RWPE2 (cell line): ENCODE measurements around the gene IL9.

Experiments used
- ATAC-seq: fragments of 200-7000 bp; cut with Tn5 transposase; 3 replicates; pipeline ENCODE4 v1.9.1; 2021; ENCODE audit warnings: low read depth
- DNase-seq: peaks from one replicate; pipeline ENCODE4 v3.0.0-alpha.2; 2020; ENCODE audit warnings: low spot score
- H3K27ac ChIP-seq: fragments of 450-650 bp; 2 replicates; pipeline ENCODE4 v1.5.1; 2017; ENCODE audit warnings: mild to moderate bottlenecking; ENCODE audit not compliant: poor library complexity, severe bottlenecking
- H3K27me3 ChIP-seq: fragments of 250-450 bp; sonication (Bioruptor Pico); 2 replicates; pipeline ENCODE4 v1.5.1; 2021; ENCODE audit warnings: mild to moderate bottlenecking, moderate library complexity; ENCODE audit not compliant: insufficient read depth, poor library complexity, severe bottlenecking
- H3K36me3 ChIP-seq: fragments of 250-450 bp; sonication (Bioruptor Pico); 2 replicates; pipeline ENCODE4 v1.5.1; 2020; ENCODE audit warnings: low read depth, mild to moderate bottlenecking, moderate library complexity
- H3K4me1 ChIP-seq: fragments of 250-450 bp; sonication (Bioruptor Pico); 2 replicates; pipeline ENCODE4 v1.5.1; 2021; ENCODE audit warnings: mild to moderate bottlenecking, moderate library complexity; ENCODE audit not compliant: insufficient read depth, poor library complexity, severe bottlenecking
- H3K4me3 ChIP-seq: fragments of 250-450 bp; sonication (Bioruptor Pico); 2 replicates; pipeline ENCODE4 v1.5.1; 2021; ENCODE audit warnings: mild to moderate bottlenecking, moderate library complexity; ENCODE audit not compliant: severe bottlenecking
- H3K9me3 ChIP-seq: fragments of 250-450 bp; sonication (Bioruptor Pico); 2 replicates; pipeline ENCODE4 v1.5.1; 2021; ENCODE audit warnings: mild to moderate bottlenecking, moderate library complexity; ENCODE audit not compliant: severe bottlenecking
- TF ChIP-seq, protein P1 (sequence below): fragments of 450-650 bp; IDR thresholded peaks from one replicate; pipeline ENCODE4 v1.5.1; 2017; ENCODE audit warnings: mild to moderate bottlenecking, moderate library complexity; ENCODE audit not compliant: poor library complexity, severe bottlenecking

IL9 gene

DNA sequence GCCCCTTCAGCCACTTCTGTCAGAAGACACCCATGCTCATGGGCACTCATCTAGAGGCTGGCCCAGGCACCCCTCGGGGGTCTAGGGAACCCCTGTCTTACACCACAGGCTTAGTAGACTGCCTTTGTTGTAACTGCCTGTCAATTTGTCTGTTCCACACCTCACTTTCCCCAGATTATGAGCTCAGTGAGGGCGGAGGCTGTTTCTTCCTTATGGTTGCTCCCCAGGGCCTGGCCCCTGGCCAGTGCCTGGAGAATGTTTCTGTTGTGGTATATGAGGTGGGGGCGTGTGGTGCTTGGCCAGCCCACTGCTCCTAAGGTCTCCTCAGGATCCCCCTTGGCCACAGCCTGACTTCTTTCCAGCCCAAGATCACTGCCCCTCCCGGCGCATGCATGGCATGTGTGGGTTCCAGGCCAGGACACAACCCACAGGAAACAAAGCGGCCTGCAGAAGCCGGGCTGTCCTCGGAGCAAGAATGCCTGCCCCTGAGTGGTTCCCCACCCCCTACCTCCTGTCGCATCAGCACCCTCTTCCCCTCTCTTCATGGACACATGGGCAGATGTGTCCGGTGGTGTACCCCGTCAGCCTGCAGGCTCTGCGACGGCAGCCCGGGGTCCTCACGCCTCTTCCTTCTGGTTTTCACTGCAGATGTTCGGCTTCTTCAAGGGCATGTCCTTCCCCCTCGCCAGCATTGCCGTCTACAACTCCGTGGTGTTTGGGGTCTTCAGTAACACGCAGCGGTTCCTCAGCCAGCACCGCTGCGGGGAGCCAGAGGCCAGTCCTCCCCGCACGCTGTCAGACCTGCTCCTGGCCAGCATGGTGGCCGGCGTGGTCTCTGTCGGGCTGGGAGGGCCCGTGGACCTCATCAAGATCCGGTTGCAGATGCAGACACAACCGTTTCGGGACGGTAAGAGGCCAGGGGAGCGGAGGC, 43.5 kb downstream of the IL9 start:
- DNase-seq, result peak; percentile 51
- TF ChIP-seq, protein P1, sequence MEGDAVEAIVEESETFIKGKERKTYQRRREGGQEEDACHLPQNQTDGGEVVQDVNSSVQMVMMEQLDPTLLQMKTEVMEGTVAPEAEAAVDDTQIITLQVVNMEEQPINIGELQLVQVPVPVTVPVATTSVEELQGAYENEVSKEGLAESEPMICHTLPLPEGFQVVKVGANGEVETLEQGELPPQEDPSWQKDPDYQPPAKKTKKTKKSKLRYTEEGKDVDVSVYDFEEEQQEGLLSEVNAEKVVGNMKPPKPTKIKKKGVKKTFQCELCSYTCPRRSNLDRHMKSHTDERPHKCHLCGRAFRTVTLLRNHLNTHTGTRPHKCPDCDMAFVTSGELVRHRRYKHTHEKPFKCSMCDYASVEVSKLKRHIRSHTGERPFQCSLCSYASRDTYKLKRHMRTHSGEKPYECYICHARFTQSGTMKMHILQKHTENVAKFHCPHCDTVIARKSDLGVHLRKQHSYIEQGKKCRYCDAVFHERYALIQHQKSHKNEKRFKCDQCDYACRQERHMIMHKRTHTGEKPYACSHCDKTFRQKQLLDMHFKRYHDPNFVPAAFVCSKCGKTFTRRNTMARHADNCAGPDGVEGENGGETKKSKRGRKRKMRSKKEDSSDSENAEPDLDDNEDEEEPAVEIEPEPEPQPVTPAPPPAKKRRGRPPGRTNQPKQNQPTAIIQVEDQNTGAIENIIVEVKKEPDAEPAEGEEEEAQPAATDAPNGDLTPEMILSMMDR, result no peak
- Histone ChIP-seq H3K36me3 (no peaks in the 10 kb centered on the region), H3K9me3 (no peaks in the 10 kb centered on the region), H3K27ac (no peak overlapping the region), H3K27me3 (no peaks in the 10 kb centered on the region), H3K4me3 (no peak overlapping the region), H3K4me1 (no peaks in the 10 kb centered on the region)
- no peak for ATAC-seq

DNA sequence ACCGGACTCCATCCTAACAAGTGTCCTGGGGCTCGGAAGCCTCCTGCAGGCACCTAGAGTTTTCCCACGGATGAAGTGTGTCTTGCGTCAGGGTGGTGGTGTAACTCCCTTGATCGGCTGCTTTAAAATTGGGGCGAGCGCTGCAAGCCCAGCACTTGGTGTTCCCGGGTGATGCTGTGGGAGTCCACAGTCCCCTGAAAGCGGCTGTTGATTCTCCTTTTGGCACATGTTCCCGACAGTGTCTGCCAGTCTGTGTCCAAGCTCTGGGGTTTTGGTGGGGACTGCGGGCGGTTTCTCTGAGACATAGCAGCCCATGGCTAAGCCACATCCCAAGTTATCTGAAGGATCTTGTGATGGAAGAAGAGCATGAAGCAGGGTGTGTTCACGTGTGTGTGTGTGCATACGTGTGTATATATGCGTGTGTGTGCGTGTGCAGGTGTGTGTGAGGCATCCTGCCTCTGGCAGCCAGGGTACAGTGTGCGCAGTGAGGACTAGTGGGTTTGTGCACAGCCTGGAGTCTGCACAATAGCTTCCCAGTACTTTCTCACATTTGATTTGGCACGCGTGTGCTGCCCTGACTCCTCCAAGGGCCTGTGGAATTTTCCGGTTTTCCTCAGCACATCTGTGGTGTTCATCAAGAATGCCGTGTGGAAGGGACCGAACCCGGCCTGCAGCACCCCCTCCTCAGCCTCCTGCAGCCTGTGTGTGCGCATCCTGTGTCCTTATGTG, 44.3 kb downstream of the IL9 start:
- Histone ChIP-seq H3K4me1 (no peaks in the 10 kb centered on the region), H3K36me3 (no peaks in the 10 kb centered on the region), H3K4me3 (no peak overlapping the region), H3K27ac (no peak overlapping the region), H3K9me3 (no peaks in the 10 kb centered on the region), H3K27me3 (no peaks in the 10 kb centered on the region)
- ATAC-seq (peak; percentile 17; the same call in 1 of the 3 replicates), DNase-seq (peak; percentile 42)
- TF ChIP-seq, protein P1, result no peak

DNA sequence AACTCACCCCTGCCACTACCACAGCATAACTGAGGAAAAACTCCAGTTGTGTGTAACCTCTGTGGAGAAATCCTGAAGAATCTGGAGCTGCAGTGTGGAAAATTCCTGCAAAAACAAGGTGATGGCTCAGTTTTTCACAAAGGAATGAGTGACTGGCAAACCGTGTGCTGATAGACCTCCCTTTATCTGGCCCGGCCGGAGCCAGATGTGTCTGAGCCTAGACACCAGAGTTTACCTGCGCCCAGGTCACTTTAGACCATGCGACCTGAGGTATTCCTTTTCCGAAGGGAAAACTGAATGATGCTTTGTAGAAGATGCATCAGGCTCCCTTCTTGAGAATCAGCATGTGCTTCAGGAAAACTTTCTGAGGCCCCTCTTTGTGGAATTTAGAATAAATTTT, 45.0 kb downstream of the IL9 start:
- Histone ChIP-seq H3K4me1 (no peaks in the 10 kb centered on the region), H3K36me3 (no peaks in the 10 kb centered on the region), H3K4me3 (no peak overlapping the region), H3K27ac (no peak overlapping the region), H3K9me3 (no peaks in the 10 kb centered on the region), H3K27me3 (no peaks in the 10 kb centered on the region)
- ATAC-seq (no peak), DNase-seq (peak; percentile 29)
- TF ChIP-seq, protein P1, result no peak

DNA sequence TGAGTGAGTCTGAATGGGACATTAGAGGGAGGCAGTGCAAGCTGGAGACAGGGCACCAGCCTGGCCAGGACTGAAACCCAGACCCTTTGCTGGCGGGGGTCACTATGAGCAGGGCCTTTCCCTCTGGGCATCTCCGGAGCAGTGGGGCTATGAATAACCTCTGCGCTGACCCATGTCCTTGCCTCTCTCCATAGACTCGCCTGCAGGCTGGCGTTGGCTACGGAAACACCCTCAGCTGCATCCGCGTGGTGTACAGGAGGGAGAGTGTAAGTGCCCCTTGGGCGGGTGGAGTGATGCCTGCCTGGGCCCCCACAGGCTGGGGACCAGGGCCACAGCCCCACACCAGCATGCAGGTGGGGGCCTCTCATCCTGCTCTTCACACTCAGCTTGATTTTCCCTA, 45.4 kb downstream of the IL9 start:
- no peaks in the 10 kb centered on the region for H3K9me3 ChIP-seq
- TF ChIP-seq, protein P1, result no peak
- H3K27ac ChIP-seq, result no peak overlapping the region
- no peaks in the 10 kb centered on the region for H3K36me3 ChIP-seq
- no peaks in the 10 kb centered on the region for H3K27me3 ChIP-seq
- ATAC-seq (no peak), DNase-seq (peak; percentile 58)
- H3K4me3 ChIP-seq, result no peak overlapping the region
- no peaks in the 10 kb centered on the region for H3K4me1 ChIP-seq

DNA sequence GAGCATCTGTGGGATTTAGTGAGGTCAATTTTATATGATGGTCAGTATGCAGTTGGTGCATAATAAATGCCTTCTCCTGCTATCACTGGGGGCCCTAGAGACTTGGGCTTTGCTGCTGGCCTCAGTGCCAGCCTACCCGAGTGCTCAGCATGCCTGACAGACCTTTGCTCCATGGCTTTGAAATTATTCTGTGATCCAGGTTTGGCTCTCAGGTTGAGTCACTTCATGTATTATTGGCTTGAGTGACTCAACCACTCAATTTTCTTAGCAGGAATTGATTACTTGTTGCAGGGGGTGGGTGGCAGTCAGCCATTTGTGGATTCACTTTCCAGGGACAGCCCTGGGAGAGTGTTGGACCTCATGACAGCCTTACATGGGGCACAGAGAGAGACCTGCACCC, 47.7 kb downstream of the IL9 start:
- Histone ChIP-seq H3K4me3 (no peak overlapping the region), H3K27ac (no peak overlapping the region), H3K36me3 (no peaks in the 10 kb centered on the region), H3K27me3 (no peaks in the 10 kb centered on the region), H3K4me1 (peaks cover 3% of the 10 kb centered on the region), H3K9me3 (no peaks in the 10 kb centered on the region)
- TF ChIP-seq, protein P1, result no peak
- no peak for ATAC-seq
- DNase-seq, result no peak
